Measurements from ENCODE around the gene DOC2A.
"Not testable (repeated sequence)": the region's sequence is repeated elsewhere in the genome, so short reads cannot be mapped to it uniquely, and the experiment has no call there.

The DOC2A gene

DNA sequence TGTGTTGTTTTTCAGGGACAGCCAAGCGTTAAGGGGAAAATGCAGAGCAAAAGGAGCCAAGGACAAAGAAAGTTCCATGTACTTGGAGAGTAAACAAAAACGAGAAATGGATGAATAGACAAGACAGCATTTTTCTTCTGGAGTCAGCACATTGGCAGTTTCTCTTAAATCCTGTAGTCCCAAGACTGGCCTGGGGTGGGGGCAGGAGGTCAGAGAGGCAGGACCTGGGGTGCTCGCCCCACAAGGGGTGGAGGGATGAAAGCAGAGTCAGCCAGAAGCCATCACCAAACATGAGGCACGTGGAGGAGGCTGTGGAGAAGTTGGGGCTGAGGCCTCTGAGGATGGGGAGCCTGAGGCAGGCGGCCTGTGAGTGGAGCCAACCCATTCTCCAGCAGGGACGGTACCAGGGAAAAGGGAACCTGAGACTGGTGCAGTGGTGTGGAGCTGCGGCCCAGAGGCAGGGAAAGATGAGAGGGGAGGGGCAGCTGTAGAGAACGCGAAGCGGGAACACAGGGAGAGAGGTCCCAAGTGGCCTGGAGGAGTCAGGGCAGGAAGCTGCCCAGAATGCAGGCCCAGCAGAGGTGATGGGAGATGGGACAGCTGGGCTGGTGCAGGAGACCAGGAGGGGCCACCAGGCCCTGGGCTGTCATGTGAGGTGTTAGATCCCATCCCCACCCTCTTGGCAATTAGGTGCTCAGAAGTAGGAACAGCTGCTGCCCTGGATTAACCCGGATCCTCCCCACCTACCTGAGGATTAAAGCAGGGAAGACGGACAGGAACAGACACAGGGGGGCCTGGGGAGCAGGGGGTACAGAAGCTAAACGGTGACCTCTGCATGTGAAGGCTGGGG, 17.0 kb upstream of the DOC2A start:
- DNase-seq (ENCODE audit: low read depth): no peak

DNA sequence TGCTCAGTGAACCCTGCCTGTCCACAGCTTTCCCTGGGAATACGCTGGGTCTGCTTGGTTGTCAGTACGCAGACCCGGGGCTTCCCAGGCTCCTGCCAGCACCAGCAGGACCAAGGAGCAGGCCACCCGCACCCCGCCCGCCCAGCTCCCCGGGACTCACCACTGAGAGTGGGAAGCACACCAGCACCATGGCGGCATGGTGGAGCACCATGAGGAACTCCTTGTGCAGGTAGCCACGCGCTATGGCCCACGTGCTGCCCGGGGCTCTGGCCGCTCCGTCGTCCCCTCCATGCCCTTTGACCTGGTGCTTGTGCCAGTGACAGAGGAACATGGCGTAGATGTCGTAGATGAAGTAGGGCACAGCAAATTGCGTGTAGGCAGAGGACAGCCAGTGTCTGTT, 15.6 kb upstream of the DOC2A start:
- no peak for DNase-seq (ENCODE audit: low read depth)

DNA sequence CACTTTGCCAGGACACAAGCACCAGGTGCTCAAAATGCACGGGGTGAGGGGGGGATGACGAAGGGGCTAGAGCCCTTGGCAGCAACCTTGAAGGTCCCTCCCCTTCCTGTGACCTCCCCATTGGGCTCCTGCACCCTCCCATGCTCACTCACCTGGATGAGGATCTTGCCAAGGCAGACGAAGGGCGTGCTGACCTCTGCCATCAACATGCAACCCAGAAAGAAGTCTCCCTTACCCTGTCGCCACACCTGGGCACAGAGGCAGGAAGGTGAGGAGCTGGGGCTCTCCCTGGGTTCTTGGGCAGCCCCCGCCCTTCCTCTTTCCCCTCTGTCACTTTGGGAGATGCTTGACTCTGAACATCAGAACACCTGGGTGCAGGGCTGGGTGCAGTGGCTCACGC, 14.7 kb upstream of the DOC2A start:
- no peak for DNase-seq (ENCODE audit: low read depth)

DNA sequence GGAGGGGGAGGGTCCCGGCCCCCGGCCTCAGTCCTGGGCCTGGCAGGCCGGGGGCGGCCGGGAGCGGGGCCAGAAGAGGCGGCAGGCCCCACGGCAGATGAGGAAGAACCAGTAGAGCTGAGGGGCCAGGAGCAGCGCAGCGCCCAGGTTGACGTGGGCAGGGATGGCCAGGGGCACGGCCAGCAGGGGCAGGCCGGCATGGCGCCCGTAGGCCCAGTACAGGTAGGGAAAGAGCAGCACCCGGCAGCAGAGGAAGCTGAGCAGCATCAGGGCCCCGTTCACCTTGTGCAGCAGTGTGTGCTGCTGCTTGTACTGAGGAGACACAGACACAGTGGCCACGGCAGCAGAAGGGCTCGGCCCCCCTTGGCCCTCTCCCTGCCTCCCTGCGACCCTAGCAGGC, 14.3 kb upstream of the DOC2A start:
- DNase-seq (ENCODE audit: low read depth): no peak

DNA sequence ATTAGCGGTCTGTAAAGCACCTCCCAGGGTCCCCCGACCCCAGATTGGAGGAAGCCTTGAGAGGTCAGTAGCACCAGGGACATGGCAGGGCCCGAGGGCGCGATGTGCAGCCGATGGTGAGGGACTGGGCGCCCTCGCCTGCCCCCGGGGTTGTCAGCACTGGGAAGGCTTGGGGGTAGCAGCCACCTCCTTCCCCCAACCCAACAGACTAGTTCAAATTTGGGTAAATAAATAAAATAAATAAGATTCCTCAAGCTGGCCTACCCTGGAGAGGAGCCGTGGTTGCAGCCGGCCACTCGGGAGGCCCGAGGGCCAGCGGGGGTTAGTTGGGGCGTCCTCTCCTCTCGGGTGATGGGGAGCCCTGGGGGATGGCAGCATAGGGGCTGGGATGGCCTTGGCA, 13.6 kb upstream of the DOC2A start:
- no peak for DNase-seq (ENCODE audit: low read depth)

DNA sequence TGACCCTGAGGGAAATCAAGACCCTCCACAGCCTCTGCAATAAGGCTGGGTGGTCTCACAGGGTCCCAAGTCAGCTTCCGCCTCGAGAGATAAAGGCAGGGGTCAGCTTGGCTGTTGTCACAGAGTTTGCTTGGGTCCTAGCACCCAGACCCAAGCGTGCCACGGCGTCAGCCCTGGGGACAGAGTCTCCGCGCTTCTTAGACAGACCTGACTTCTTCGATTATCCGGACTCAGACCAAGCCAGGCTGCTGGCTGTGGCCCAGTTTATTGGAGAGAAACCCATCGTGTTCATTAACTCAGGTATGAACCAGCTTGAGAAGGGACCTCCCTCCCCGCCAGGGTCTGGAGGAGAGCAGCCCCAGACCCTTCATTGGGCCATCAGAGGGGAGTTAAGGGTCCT, 12.8 kb upstream of the DOC2A start:
- DNase-seq (ENCODE audit: low read depth): no peak

DNA sequence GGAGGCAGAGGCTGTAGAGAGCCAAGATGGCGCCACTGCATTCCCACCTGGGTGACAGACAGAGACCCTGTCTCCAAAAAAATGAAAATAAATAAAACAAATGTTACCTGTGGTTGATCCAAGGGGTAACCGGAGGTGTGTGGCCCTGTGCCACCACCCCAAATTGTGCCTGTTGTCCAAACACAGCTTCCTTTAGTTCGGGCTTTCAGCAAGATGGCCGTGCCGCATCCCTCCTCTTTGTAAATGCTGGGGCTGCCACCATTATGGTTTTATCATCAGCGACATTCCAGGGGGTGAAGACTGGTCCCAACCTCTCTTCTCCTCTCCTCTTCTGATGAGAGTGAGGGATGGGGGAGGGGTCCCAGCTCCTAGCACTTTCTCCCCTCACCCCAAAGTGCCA, 12.1 kb upstream of the DOC2A start, which contains the start of gene C16orf92:
TSS of gene C16orf92 (plus strand) at position 312 of the 400 bp plus-strand sequence. CDS start 143 bp downstream, outside the sequence.
- DNase-seq (ENCODE audit: low read depth): no peak

DNA sequence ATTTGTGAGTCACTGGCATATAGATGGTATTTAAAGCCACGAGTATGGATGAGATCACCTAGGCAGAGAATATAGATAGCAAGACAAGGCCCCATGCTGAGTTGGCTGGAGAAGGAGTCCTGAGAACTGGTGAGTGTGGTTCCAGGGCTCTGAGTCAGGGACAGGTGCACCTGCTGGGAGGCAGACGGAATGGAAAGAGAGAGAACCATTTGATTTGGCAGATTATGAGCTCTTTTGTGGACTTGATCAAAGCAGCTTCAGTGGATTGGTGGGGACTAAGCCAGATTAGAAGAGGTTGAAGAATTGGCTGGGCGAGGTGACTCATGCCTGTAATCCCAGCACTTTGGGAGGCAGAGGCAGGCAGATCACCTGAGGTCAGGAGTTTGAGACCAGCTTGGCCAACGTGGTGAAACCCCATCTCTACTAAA, 7.9 kb upstream of the DOC2A start:
- no peak for DNase-seq (ENCODE audit: low read depth)

DNA sequence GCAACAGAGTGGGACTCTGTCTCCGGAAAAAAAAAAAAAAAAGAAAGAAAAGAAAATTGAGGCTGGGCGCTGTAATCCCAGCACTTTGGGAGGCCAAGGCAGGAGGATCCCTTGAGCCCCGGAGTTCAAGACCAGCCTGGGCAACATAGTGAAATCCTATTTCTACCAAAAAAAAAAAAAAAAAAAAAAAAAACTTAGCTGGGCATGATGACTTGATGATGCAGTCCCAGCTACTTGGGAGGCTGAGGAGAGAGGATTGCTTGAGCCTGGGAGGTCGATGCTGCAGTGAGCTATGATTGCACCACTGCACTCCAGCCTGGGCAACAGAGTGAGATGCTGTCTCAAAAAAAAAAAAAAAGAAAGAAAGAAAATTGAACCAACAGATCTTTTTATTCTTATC, 7.1 kb upstream of the DOC2A start:
- not testable (repeated sequence) for DNase-seq (ENCODE audit: low read depth)

DNA sequence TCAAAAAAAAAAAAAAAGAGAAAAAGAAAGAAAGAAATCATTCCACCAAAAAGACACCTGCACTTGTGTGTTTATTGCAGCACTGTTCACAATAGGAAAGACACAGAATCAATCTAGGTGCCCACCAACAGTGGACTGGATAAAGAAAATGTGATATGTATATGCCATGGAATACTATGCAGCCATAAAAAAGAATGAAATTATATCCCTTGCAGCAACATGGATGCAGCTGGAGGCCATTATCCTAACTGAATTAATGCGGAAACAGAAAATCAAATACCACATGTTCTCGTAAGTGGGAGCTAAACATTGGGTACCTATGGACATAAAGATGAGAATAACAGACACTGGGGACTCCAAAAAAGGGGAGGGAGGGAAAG, 6.4 kb upstream of the DOC2A start:
- no peak for DNase-seq (ENCODE audit: low read depth)

DNA sequence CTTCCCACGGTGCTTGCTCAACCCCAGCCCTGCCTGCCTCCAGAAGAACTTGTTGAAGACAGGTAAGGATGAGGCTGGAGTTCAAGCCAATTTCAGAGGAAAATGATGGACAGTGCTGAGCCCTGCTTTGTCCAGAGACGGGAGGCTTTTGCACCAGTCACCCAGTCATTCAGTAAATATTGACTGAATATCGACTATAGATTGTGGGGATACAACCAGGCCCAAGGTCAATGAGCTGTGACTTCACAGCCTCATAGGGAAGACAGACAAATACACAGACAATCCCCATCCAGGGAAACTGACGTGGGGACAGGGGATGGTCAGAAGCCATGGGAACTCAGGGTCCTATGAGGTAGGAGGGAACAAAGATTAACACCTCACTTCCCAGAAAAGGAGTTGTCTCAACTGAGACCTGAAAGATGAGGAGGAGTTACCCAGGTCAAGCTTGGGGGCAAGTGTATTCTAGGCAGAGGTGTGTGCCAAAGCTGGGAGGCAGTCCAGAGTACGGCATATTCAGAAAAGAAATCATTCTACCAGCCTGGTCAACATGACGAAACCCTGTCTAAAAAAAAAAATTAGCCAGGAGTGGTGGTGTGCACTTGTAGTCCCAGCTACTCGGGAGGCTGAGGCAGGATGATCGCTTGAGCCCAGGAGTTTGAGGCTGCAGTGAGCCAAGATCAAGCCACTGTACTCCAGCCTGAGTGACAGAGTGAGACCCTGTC, 5.9 kb upstream of the DOC2A start:
- no peak for DNase-seq (ENCODE audit: low read depth)

DNA sequence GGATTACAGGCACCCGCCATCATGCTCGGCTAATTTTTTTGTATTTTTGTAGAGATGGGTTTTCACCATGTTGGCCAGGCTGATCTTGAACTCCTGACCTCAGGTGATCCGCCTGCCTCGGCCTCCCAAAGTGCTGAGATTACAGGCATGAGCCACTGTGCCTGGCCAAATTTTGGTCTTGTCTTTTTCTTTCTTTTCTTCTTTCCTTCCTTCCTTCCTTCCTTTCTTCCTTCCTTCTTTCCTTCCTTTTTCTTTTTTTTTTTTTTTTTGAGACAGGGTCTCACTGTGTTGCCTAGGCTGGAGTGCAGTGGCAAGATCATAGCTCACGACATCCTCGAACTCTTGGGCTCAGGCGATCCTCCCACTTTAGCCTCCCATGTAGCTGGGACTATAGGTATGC, 4.6 kb upstream of the DOC2A start:
- DNase-seq (ENCODE audit: low read depth): not testable (repeated sequence)

DNA sequence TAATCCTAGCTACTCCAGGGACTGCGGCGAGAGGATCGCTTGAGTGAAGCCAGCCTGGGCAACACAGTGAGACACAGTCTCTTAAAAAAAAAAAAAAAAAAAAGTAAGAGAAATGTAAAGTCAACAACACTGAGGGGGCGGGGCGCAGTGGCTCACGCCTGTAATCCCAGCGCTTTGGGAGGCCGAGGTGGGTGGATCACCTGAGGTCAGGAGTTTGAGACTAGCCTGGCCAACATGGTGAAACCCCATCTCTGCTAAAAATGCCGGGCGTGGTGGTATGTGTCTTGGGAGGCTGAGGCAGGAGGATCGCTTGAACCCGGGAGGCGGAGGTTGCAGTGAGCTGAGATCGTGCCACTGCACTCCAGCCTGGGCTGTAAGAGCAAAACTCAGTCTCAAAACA, 1.8 kb upstream of the DOC2A start:
- DNase-seq (ENCODE audit: low read depth): not testable (repeated sequence)

DNA sequence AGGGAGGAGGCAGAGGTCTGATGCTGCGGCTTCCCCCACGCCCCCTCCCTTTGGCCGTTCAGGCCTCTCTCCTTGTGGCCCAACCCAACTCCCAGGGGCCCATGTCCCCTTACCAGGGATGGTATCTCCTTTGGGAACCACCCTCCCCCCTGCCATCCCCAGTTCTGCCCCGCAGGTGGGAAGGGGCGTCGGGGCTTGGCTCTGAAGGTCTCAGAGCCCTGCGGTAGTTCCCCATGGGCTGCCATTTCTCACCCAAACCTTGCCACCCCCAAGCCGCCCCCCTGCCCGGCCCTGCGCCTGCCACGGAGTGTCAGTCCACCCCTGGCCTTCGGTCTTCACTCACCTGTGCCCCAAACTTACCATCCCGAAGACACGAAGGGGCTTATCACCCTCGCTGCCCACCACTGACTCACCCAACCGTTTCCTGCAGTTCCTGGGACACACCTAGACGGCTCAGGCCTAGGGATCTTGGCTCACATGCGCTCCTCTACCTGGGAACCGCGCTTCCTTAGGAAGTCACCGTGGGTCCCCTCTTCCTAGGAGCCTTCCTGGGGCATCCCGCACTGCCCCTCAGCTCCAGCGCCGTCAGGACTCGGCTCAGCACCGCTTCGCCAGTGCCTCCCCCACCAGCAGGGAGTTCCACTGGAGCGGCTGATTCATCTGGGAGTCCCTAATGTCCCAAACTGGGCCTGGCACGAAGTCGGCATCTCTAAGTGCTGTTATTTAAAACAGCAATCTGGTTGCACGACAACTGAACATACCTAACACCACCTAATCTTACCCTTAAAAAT, 1.1 kb upstream of the DOC2A start:
- no peak for DNase-seq (ENCODE audit: low read depth)

DNA sequence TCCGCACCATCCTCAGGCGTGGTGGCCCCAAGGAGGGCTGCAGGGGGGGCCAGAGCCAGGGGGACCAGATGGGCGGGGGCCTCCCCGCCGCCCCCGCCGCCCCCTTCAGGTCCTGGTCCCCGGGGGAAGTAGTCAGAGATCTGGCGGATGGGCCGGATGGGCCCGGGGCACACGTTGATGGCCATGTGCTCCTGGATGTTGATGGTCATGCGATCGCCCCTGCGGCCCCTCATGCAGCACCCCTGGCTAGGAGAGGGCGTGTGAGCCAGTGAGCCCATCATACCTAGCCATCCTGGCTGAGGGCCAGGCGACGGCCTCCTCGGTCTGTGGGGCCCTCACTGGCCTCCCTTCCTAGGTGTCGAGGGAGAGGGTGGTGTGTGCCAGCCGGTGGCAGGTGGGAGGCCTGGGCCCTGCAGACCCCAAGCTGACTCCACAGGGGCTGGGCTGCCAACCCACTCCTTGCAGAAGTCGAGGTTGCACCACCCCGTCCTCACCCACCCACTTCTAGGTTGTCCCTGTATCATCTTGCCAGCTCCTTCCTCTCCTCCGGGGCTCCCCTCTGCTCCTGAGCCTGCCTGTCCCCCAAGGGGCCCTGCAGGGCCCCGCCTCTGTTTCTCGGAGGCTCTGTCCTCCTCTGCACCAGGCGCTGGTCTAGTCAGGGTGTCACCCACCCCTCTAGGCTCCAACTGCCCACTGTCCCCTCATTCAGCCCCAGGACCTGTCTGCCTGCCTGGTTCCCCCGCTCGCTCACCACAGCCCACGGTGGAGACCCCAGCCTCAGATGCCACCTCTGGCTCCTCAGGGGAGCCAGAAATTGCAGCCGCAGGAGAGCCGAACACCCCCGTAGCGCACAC, 610 bp downstream of the DOC2A start:
- no peak for DNase-seq (ENCODE audit: low read depth)

DNA sequence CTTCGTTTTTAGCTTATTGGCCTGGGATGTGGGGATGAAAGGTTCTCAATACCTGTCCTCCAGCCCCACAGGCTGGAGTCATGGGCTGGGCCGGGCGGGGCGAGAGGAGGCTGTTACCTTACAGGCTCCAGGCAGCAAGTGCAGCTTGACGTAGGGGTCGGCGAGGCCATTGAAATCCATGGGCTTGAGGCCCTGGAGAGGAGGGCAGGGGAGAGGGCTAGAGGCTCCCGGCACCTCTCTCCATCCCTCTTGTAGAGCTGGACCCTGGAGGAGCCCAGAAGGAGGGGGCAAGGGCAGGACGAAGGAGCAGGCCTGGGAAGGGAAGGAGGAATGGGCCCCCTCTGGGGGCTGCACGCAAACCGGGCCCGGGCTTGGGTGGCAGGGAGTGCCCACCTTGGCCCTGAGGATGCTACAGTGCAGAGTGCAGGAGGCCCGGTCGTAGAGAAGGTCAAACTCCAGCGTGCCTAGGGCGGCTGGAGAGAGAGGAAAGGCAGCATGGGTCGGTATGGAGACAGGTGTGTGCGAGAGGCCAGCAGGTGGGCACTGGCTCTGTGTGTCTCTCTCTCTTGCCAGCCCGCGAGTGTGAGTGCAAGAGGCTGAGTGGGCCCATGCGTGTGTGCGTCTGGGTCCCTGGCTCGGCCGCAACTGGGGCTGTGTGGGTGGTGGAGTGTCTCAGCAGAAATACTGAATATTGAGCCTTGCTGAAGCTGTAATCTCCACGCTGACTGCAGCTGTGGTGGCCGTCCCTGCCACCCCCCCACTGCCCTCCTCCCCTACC, 1.6 kb downstream of the DOC2A start:
- DNase-seq (ENCODE audit: low read depth): no peak

DNA sequence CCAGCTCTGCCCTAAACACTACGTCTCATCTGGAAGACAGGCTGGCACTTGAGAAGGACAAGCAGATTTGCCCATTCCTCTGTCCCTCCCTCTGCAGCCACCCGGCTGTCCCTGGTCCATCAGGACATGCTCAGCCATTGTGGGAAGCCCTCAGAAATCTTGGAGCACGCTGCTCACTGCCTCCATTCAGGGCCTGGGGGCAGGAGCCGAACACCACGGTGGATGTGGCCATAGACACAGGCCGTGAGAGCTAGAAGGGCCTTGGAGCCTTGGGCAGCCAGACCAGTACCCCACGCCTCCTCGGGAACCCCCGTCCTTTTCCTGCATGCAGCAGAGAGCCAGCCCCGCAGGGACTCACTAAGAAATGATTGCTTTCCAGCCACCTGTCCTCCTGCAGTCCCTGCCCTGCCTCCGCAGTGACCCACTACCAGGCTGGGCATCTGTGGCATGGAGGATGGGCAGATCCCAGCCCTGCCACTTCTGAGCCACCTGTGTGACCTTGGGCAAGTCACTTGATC, 3.4 kb downstream of the DOC2A start:
- DNase-seq (ENCODE audit: low read depth): no peak

DNA sequence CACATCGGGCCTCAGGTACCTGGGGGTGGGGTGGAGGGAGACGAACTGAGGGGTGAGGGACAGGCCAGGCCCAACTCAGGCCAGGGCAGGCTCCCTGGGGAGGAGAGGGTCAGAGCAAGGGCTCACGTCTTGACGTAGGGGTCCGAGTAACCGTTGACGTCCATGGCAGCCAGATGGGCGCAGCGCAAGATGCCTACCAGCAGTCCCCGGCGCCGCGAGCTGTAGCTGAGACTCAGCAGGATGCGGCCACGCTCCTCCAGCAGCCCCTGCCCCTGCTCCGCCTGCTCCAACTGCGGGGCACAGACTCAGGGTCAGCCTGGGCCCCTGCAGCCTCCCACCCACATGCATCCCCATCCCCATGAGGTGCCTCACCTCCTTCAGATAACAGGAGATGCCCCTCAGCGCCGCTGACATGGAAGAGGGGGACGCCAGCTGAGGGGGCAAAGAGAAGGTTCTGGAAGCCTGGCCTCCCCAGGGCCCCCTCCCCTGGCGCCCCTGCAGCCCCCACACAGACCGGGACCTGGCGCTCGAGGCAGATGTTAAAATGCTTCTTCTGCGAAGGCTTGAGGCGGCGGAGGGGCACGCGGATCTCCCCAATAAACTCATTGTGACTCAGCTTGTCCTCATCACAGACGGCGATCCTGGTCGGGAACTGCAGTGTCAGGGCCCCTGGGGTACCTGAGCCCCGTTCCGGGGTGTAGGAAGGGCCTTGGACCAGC, 4.0 kb downstream of the DOC2A start:
- no peak for DNase-seq (ENCODE audit: low read depth)

DNA sequence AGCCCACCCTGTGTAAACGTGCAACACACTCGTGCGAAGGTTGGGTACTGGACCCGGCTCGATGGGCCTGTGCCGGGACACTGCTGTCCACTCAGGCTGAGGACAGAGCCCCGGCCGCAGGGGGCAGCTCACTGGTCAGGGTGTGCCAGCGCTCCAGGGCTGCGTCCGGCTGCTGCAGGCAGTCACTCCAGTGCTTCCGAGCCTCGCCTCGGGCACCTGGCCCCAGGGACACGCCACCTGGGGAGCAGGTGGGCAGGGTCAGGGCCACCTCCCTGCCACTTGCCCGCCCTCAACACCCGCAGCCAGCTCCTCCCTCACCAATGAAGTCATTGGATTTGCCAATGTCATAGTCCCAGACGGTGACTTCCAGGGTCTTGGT, 4.7 kb downstream of the DOC2A start:
- DNase-seq (ENCODE audit: low read depth): no peak
